ENCODE data around the gene PRPF19. TPM values are rescaled to one million over a fixed set of nuclear protein-coding genes. Genes with fewer than 3 reads are reported as not detected.

PRPF19 gene
- total and polyA plus RNA-seq, 2 donors from 2014 or later = 70.7 to 72.1 TPM

DNA sequence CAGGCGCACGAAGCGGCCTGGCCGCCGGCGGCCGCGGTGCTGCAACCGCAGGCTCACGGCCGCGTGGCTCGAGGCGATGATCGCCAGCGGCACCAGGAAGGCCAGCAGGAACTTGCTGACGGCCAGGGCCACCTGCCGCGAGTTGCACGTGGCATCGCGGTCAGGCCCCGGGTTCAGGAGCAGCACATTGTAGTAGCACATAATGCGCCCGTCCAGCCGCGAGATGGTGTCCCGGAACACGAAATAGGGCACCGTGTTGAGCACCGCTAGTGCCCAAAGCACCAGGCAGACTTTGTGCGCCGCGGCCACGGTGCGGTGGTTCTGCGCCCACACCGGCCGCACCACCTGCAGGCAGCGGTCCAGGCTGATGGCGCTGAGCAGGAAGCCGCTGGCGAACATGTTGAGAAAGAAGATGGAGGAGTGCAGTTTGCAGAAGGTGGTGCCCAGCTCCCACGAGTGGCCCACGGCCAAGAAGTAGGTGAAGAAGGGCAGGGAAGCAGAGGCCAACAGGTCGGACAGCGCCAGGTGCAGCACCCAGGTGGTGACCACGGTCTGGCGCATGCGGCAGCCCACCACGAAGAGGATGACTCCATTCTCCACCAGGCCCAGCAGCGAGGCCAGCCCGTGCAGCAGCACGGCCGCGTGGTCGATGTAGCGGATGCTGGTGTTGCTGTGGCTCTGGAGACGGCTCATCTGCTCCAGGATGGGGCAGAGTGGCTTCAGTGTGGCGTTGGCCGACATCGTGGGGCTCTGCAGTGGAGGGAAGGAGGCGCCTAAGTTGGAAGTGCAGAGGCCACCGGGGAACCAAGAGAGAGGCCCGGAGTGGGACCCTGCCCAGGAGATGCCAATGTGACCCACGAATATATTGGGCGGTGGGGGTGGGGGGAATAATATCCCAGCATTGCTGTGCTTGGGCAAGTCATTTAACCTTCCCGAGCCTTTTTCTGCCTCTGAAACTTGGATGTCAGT is 53.1 kb downstream of the PRPF19 start:
- Histone ChIP-seq H3K36me3 (ENCODE audit: control insufficient read depth in 2 of 3, insufficient read depth in 3 of 3, low read length in 3 of 3) (peaks cover 0 to 3% (median 0%) of the 10 kb centered on the region in 3 donors), H3K4me3 (ENCODE audit: low read length in 3 of 3) (no peak overlapping the region), H3K9me3 (ENCODE audit: control insufficient read depth in 2 of 3, insufficient read depth in 1 of 3, low read length in 3 of 3) (no peaks in the 10 kb centered on the region), H3K27me3 (ENCODE audit: control insufficient read depth, insufficient read depth, low read length) (no peaks in the 10 kb centered on the region), H3K4me1 (ENCODE audit: control insufficient read depth in 2 of 3, insufficient read depth in 2 of 3, low read depth in 1 of 3, low read length in 3 of 3) (peaks cover 0 to 4% (median 0%) of the 10 kb centered on the region in 3 donors), H3K9ac (ENCODE audit: low read length in 3 of 3) (no peak overlapping the region), H3K27ac (ENCODE audit: low read depth in 2 of 2, low read length in 2 of 2) (no peak overlapping the region)
- intact Hi-C loops (cut with DNase I) = no loop called here
- TF ChIP-seq, protein P1, sequence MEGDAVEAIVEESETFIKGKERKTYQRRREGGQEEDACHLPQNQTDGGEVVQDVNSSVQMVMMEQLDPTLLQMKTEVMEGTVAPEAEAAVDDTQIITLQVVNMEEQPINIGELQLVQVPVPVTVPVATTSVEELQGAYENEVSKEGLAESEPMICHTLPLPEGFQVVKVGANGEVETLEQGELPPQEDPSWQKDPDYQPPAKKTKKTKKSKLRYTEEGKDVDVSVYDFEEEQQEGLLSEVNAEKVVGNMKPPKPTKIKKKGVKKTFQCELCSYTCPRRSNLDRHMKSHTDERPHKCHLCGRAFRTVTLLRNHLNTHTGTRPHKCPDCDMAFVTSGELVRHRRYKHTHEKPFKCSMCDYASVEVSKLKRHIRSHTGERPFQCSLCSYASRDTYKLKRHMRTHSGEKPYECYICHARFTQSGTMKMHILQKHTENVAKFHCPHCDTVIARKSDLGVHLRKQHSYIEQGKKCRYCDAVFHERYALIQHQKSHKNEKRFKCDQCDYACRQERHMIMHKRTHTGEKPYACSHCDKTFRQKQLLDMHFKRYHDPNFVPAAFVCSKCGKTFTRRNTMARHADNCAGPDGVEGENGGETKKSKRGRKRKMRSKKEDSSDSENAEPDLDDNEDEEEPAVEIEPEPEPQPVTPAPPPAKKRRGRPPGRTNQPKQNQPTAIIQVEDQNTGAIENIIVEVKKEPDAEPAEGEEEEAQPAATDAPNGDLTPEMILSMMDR (IDR thresholded peaks at IDR 0.05; ENCODE audit: borderline replicate concordance, extremely low read depth, insufficient read depth) = no peak
- FAIRE-seq (no peak), DNase-seq (no peak)

DNA sequence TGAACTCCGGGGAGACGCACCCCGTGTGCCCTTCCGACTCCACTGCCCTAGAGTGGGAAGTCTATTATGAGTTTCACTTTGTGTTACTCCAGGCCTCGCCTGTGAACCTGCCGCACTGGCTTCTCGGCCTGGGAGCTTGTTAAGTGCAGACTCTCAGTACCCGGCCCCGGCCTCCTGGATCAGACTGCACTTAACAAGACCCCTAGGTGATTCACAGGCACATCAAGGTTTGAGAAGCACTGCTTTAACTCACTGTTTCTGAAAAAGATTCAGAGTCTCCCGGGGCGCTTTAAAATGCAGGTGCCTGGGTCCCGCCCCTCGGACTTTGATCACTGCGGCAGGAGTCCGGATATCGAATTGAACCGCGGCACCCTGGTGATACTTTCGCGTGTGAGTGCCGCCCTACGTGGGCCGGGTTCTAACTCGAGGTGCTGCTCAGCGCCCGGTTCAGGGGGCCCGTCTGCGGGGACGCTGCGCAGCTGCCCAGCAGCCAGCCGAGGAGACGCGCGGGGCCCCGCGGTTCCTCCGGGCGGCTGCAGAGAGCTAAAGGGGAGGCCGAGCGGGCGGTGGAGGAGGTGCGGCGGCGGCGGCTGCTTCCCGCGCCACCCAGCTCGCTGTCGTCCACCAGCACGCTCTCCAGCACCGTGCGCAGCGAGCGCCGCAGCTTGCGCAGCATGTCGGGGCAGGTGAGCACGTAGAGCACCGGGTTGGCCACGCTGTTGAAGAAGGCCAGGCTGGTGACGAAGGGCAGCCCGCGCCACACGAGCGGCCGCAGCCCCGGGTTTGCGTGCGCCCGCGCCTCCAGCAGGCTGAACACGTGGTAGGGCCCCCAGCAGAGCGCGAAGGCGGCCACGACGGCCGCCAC is 54.0 kb downstream of the PRPF19 start:
- Histone ChIP-seq H3K9me3 (ENCODE audit: control insufficient read depth in 2 of 3, insufficient read depth in 1 of 3, low read length in 3 of 3) (no peaks in the 10 kb centered on the region), H3K9ac (ENCODE audit: low read length in 3 of 3) (no peak overlapping the region), H3K27me3 (ENCODE audit: control insufficient read depth, insufficient read depth, low read length) (no peaks in the 10 kb centered on the region), H3K36me3 (ENCODE audit: control insufficient read depth in 2 of 3, insufficient read depth in 3 of 3, low read length in 3 of 3) (peaks cover 0 to 3% (median 0%) of the 10 kb centered on the region in 3 donors), H3K4me3 (ENCODE audit: low read length in 3 of 3) (peak overlapping the region in 1 of 3 donors; percentile 37), H3K27ac (ENCODE audit: low read depth in 2 of 2, low read length in 2 of 2) (peak overlapping the region in 1 of 2 donors; percentile 11), H3K4me1 (ENCODE audit: control insufficient read depth in 2 of 3, insufficient read depth in 2 of 3, low read depth in 1 of 3, low read length in 3 of 3) (peaks cover 0 to 4% (median 0%) of the 10 kb centered on the region in 3 donors)
- TF ChIP-seq, protein P1 (IDR thresholded peaks at IDR 0.05; ENCODE audit: borderline replicate concordance, extremely low read depth, insufficient read depth) = no peak
- FAIRE-seq (no peak), DNase-seq (peak in 4 of 5 donors; percentile 46 to 65 (median 52))
- intact Hi-C loops (cut with DNase I) = no loop called here

DNA sequence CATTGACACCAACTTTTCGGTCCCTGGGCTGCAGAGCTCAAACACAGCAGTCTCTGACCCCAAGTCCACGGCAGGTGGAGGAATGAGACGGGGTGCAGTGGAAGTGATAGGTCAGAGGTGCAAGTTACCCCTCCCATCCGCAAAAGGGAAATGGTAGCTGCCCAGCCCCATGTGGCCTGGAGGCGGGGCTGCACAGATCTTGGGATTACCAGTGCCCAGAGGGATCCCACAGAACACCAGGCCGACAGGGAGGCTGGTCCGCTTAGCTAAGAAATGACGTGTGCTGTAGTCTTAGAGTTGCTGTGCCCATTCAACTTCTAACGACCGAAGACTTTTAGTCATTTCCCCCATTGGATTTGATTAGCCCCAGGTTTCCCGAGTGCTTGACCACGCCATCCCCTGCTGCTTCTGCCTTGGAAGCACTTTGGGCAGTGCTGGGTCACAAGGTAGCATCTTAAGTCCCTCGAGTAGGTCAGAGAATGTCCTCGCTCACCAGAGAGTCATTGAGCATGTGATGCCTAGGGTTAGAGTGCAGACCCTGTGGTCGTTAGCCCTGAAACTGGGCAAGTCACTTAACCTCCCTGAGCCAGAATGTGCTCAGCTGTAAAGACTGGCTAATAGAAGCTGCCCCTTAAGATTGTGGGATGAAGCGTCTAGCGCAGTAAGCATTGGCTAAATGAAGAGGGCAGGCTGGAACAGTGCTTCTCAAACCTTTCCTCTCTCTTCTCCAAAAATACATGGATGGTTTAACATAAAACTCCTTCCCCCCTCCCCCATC is 54.9 kb downstream of the PRPF19 start:
- H3K27ac ChIP-seq (ENCODE audit: low read depth in 2 of 2, low read length in 2 of 2) = peak overlapping the region in 1 of 2 donors; percentile 11
- peak overlapping the region in 1 of 3 donors; percentile 37 for H3K4me3 ChIP-seq (ENCODE audit: low read length in 3 of 3)
- TF ChIP-seq, protein P1 (IDR thresholded peaks at IDR 0.05; ENCODE audit: borderline replicate concordance, extremely low read depth, insufficient read depth) = no peak
- DNase-seq = no peak
- intact Hi-C loops (cut with DNase I) = no loop called here
- H3K9ac ChIP-seq (ENCODE audit: low read length in 3 of 3) = no peak overlapping the region
- H3K27me3 ChIP-seq (ENCODE audit: control insufficient read depth, insufficient read depth, low read length) = no peaks in the 10 kb centered on the region
- no peaks in the 10 kb centered on the region for H3K9me3 ChIP-seq (ENCODE audit: control insufficient read depth in 2 of 3, insufficient read depth in 1 of 3, low read length in 3 of 3)
- no peak for FAIRE-seq
- peaks cover 0 to 4% (median 0%) of the 10 kb centered on the region in 3 donors for H3K4me1 ChIP-seq (ENCODE audit: control insufficient read depth in 2 of 3, insufficient read depth in 2 of 3, low read depth in 1 of 3, low read length in 3 of 3)
- H3K36me3 ChIP-seq (ENCODE audit: control insufficient read depth in 2 of 3, insufficient read depth in 3 of 3, low read length in 3 of 3) = peaks cover 0 to 3% (median 0%) of the 10 kb centered on the region in 3 donors
